ENCODE data around the gene COX15.
"Not testable (repeated sequence)": the region's sequence is repeated elsewhere in the genome, so short reads cannot be mapped to it uniquely, and the experiment has no call there.

The COX15 gene

DNA sequence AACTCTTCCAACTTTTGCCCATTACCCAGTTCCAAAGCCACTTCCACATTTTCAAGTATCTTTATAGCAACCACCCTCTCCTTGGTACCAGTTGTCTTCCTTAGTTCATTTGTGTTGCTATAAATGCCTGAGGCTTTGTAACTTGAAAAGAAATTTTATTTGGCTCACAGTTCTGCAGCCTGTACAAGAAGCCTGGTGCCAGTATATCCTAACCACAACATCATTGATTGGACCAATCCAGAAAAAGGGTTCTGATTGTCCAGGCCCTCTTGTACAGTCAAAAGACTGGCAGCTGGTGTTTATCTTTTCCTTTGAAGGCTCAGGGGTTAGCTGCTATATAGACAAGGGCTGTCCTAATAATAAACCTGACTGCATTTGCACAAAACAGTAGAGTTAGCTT is 29.4 kb upstream of the COX15 start:
- H3K27ac ChIP-seq (ENCODE audit: low read depth, low read length): no peak overlapping the region
- no peaks in the 10 kb centered on the region for H3K4me1 ChIP-seq (ENCODE audit: control insufficient read depth, insufficient read depth, low read length)
- H3K4me3 ChIP-seq (ENCODE audit: low read depth, low read length): no peak overlapping the region
- no peaks in the 10 kb centered on the region for H3K27me3 ChIP-seq (ENCODE audit: control insufficient read depth, insufficient read depth, low read length)
- H3K9ac ChIP-seq (ENCODE audit: low read length): no peak overlapping the region
- peaks cover 34% of the 10 kb centered on the region for H3K36me3 ChIP-seq (ENCODE audit: control insufficient read depth, insufficient read depth, low read length)
- H3K9me3 ChIP-seq (ENCODE audit: control insufficient read depth, insufficient read depth, low read depth, low read length): no peaks in the 10 kb centered on the region

DNA sequence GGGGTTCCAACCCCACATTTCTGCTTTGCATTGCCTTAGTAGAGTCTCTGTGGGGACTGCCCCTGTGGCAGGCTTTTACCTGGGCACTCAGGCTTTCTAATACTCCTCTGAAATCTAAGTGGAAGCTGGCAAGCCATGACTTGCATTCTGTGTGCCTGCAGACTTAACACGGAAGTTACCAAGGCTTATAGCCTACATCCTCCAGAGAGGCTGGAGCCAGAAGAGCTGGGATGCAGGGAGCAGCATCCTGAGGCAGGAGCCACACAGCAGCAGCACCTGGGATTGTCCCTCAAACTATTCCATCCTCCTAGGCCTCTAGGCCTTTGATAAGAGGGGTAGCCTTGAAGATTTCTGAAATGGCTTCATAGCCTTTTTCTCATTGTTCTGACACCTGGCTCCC is 28.4 kb upstream of the COX15 start:
- no peak overlapping the region for H3K27ac ChIP-seq (ENCODE audit: low read depth, low read length)
- no peak overlapping the region for H3K9ac ChIP-seq (ENCODE audit: low read length)
- no peaks in the 10 kb centered on the region for H3K4me1 ChIP-seq (ENCODE audit: control insufficient read depth, insufficient read depth, low read length)
- H3K9me3 ChIP-seq (ENCODE audit: control insufficient read depth, insufficient read depth, low read depth, low read length): no peaks in the 10 kb centered on the region
- H3K36me3 ChIP-seq (ENCODE audit: control insufficient read depth, insufficient read depth, low read length): peaks cover 45% of the 10 kb centered on the region
- H3K4me3 ChIP-seq (ENCODE audit: low read depth, low read length): no peak overlapping the region
- no peaks in the 10 kb centered on the region for H3K27me3 ChIP-seq (ENCODE audit: control insufficient read depth, insufficient read depth, low read length)

- no peak overlapping the region for H3K27ac ChIP-seq (ENCODE audit: low read depth, low read length)
- H3K9ac ChIP-seq (ENCODE audit: low read length): no peak overlapping the region
- H3K9me3 ChIP-seq (ENCODE audit: control insufficient read depth, insufficient read depth, low read depth, low read length): no peaks in the 10 kb centered on the region
- peaks cover 63% of the 10 kb centered on the region for H3K36me3 ChIP-seq (ENCODE audit: control insufficient read depth, insufficient read depth, low read length)
- no peaks in the 10 kb centered on the region for H3K27me3 ChIP-seq (ENCODE audit: control insufficient read depth, insufficient read depth, low read length)
- H3K4me1 ChIP-seq (ENCODE audit: control insufficient read depth, insufficient read depth, low read length): no peaks in the 10 kb centered on the region
- no peak overlapping the region for H3K4me3 ChIP-seq (ENCODE audit: low read depth, low read length)
Observed at GRCh38 chr10:99758211-99758891, 26.4 kb upstream of the COX15 start.

- Histone ChIP-seq H3K4me1 (ENCODE audit: control insufficient read depth, insufficient read depth, low read length) (no peaks in the 10 kb centered on the region), H3K9me3 (ENCODE audit: control insufficient read depth, insufficient read depth, low read depth, low read length) (no peaks in the 10 kb centered on the region), H3K9ac (ENCODE audit: low read length) (no peak overlapping the region), H3K27me3 (ENCODE audit: control insufficient read depth, insufficient read depth, low read length) (no peaks in the 10 kb centered on the region), H3K36me3 (ENCODE audit: control insufficient read depth, insufficient read depth, low read length) (peaks cover 82% of the 10 kb centered on the region), H3K4me3 (ENCODE audit: low read depth, low read length) (no peak overlapping the region), H3K27ac (ENCODE audit: low read depth, low read length) (no peak overlapping the region)
Observed at GRCh38 chr10:99756159-99756558, 24.2 kb upstream of the COX15 start.

- Histone ChIP-seq H3K4me1 (ENCODE audit: control insufficient read depth, insufficient read depth, low read length) (no peaks in the 10 kb centered on the region), H3K36me3 (ENCODE audit: control insufficient read depth, insufficient read depth, low read length) (peaks cover 91% of the 10 kb centered on the region), H3K27me3 (ENCODE audit: control insufficient read depth, insufficient read depth, low read length) (no peaks in the 10 kb centered on the region), H3K9ac (ENCODE audit: low read length) (no peak overlapping the region), H3K4me3 (ENCODE audit: low read depth, low read length) (no peak overlapping the region), H3K9me3 (ENCODE audit: control insufficient read depth, insufficient read depth, low read depth, low read length) (no peaks in the 10 kb centered on the region), H3K27ac (ENCODE audit: low read depth, low read length) (no peak overlapping the region)
Observed at GRCh38 chr10:99754670-99755069, 22.7 kb upstream of the COX15 start.

- Histone ChIP-seq H3K27me3 (ENCODE audit: control insufficient read depth, insufficient read depth, low read length) (no peaks in the 10 kb centered on the region), H3K9me3 (ENCODE audit: control insufficient read depth, insufficient read depth, low read depth, low read length) (no peaks in the 10 kb centered on the region), H3K27ac (ENCODE audit: low read depth, low read length) (no peak overlapping the region), H3K9ac (ENCODE audit: low read length) (no peak overlapping the region), H3K4me1 (ENCODE audit: control insufficient read depth, insufficient read depth, low read length) (no peaks in the 10 kb centered on the region), H3K36me3 (ENCODE audit: control insufficient read depth, insufficient read depth, low read length) (peaks cover 90% of the 10 kb centered on the region), H3K4me3 (ENCODE audit: low read depth, low read length) (no peak overlapping the region)
Observed at GRCh38 chr10:99750641-99751040, 18.7 kb upstream of the COX15 start.

DNA sequence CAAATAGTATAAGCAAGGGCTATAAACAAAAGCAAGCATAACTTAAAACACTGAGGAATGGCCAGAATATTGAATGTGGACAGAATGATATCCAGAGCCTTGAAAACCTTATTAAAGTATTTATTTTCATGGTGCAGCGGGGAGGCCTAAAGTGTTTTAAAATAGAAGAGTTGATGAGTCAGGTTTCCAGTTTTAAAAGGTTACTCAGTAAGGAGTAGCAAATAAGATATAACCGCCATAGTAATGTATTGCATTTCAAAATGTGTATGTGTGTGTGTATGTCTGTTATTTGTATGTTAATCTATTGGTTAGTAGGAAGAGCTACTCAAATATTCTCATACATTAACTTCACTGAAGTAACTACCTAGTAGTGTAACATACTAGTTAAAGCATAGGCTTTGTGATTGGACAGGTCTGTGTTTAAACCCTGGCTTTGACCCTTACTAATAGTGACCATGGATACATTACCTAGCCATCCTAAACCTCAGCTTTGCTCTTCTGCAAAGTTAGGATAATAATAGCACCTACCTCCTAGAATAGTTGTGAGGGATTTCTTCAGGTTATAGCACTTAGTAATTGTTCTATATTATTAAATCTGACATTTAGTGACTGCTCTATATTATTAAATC is 17.0 kb upstream of the COX15 start:
- peaks cover 87% of the 10 kb centered on the region for H3K36me3 ChIP-seq (ENCODE audit: control insufficient read depth, insufficient read depth, low read length)
- H3K4me1 ChIP-seq (ENCODE audit: control insufficient read depth, insufficient read depth, low read length): no peaks in the 10 kb centered on the region

GRCh38 chr10:99746166-99746565 is 14.2 kb upstream of the COX15 start:
- not testable (repeated sequence) for H3K4me1 ChIP-seq (ENCODE audit: control insufficient read depth, insufficient read depth, low read length); H3K4me3 ChIP-seq (ENCODE audit: low read depth, low read length); H3K27ac ChIP-seq (ENCODE audit: low read depth, low read length); H3K9me3 ChIP-seq (ENCODE audit: control insufficient read depth, insufficient read depth, low read depth, low read length); H3K9ac ChIP-seq (ENCODE audit: low read length); H3K27me3 ChIP-seq (ENCODE audit: control insufficient read depth, insufficient read depth, low read length)
- peaks cover 91% of the 10 kb centered on the region for H3K36me3 ChIP-seq (ENCODE audit: control insufficient read depth, insufficient read depth, low read length)

More for the DNA sequence above, 17.0 kb upstream of the COX15 start:
- no peaks in the 10 kb centered on the region for H3K27me3 ChIP-seq (ENCODE audit: control insufficient read depth, insufficient read depth, low read length)
- H3K4me3 ChIP-seq (ENCODE audit: low read depth, low read length): no peak overlapping the region
- H3K27ac ChIP-seq (ENCODE audit: low read depth, low read length): no peak overlapping the region
- no peaks in the 10 kb centered on the region for H3K9me3 ChIP-seq (ENCODE audit: control insufficient read depth, insufficient read depth, low read depth, low read length)
- H3K9ac ChIP-seq (ENCODE audit: low read length): no peak overlapping the region

DNA sequence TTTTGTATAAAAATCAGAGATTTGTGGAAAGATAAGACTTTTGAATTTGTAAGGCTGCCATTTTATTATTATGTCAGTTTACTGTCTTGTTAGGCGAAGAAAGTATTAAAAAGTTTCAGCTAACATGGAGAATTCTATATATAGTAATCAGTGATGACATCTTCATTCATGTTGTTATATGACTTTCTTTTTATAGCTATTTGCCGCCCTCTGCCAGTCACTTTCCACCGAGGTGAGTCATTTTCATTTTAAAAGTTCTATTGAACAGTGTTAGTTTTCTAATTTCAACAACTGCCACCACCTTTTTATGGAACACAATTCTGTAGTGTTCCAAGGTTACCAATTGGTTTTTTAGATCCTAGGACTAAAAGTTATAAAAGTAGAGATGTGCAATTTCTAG is 11.9 kb upstream of the COX15 start:
- H3K4me3 ChIP-seq (ENCODE audit: low read depth, low read length): no peak overlapping the region
- H3K9ac ChIP-seq (ENCODE audit: low read length): no peak overlapping the region
- peaks cover 92% of the 10 kb centered on the region for H3K36me3 ChIP-seq (ENCODE audit: control insufficient read depth, insufficient read depth, low read length)
- H3K27ac ChIP-seq (ENCODE audit: low read depth, low read length): no peak overlapping the region
- H3K27me3 ChIP-seq (ENCODE audit: control insufficient read depth, insufficient read depth, low read length): no peaks in the 10 kb centered on the region
- H3K4me1 ChIP-seq (ENCODE audit: control insufficient read depth, insufficient read depth, low read length): no peaks in the 10 kb centered on the region
- H3K9me3 ChIP-seq (ENCODE audit: control insufficient read depth, insufficient read depth, low read depth, low read length): no peaks in the 10 kb centered on the region; the same call in 1 of the 2 replicates

DNA sequence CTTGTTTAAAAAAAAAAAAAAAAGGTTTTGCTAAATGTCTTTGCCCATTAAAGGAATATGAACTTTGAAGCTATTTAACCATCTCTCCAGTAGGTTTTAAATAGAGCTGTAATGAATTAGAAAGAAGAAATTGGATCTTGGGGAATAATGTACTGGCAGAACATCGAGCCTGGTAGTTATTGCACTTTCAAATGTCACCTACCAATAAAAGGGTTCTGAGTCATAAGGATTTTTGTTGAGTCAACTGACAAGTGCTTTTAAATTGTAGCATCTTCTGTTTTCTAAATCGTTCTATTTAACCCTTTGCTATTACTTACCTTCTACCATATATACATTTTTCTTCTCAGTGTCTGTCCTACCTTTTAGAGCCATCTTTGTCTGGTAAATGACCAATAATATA is 10.8 kb upstream of the COX15 start:
- no peaks in the 10 kb centered on the region for H3K27me3 ChIP-seq (ENCODE audit: control insufficient read depth, insufficient read depth, low read length)
- H3K4me1 ChIP-seq (ENCODE audit: control insufficient read depth, insufficient read depth, low read length): no peaks in the 10 kb centered on the region
- H3K27ac ChIP-seq (ENCODE audit: low read depth, low read length): no peak overlapping the region
- no peaks in the 10 kb centered on the region; the same call in 1 of the 2 replicates for H3K9me3 ChIP-seq (ENCODE audit: control insufficient read depth, insufficient read depth, low read depth, low read length)
- no peak overlapping the region for H3K4me3 ChIP-seq (ENCODE audit: low read depth, low read length)
- H3K36me3 ChIP-seq (ENCODE audit: control insufficient read depth, insufficient read depth, low read length): peaks cover 89% of the 10 kb centered on the region
- no peak overlapping the region for H3K9ac ChIP-seq (ENCODE audit: low read length)

- Histone ChIP-seq H3K27me3 (ENCODE audit: control insufficient read depth, insufficient read depth, low read length) (no peaks in the 10 kb centered on the region), H3K9ac (ENCODE audit: low read length) (no peak overlapping the region), H3K9me3 (ENCODE audit: control insufficient read depth, insufficient read depth, low read depth, low read length) (no peaks in the 10 kb centered on the region; the same call in 1 of the 2 replicates), H3K4me1 (ENCODE audit: control insufficient read depth, insufficient read depth, low read length) (no peaks in the 10 kb centered on the region), H3K4me3 (ENCODE audit: low read depth, low read length) (no peak overlapping the region), H3K36me3 (ENCODE audit: control insufficient read depth, insufficient read depth, low read length) (peaks cover 89% of the 10 kb centered on the region), H3K27ac (ENCODE audit: low read depth, low read length) (no peak overlapping the region)
Observed at GRCh38 chr10:99742254-99742653, 10.3 kb upstream of the COX15 start.

All from HUES6 (cell line).